B cell (primary cell): ENCODE results near the gene TXNRD3.

ENCODE experiments used
- CTCF ChIP-seq: fragments of 200-600 bp; IDR thresholded peaks from one replicate; pipeline ENCODE4 v1.8.0; 2022; ENCODE audit warnings: antibody characterized with exemption, mild to moderate bottlenecking
- EZH2 ChIP-seq: IDR thresholded peaks from 2 replicates; pipeline ENCODE4 v1.6.1; 2012; ENCODE audit warnings: borderline replicate concordance, low read depth, mild to moderate bottlenecking, moderate library complexity, low read length; ENCODE audit not compliant: insufficient read depth, poor library complexity, severe bottlenecking

- TF ChIP-seq CTCF (no peak), EZH2 (no peak)
These were observed 33.1 kb downstream of the TXNRD3 start for GRCh38 chr3:126621627-126622345.
